Chondrocyte (in vitro differentiated cells): ENCODE measurements around the gene UPK3B. TPM values are rescaled to one million over a fixed set of nuclear protein-coding genes. Genes with fewer than 3 reads are reported as not detected.
"Not testable (repeated sequence)": the region's sequence is repeated elsewhere in the genome, so short reads cannot be mapped to it uniquely, and the experiment has no call there.

Source experiments
- DNase-seq: peaks from one replicate; pipeline ENCODE4 v3.0.0; 2021; ENCODE audit warnings: mixed read lengths, low spot score
- H3K27ac Mint-ChIP-seq: one replicate; pipeline ENCODE4 v1.8.0; 2021; ENCODE audit warnings: mild to moderate bottlenecking, moderate library complexity, mixed read lengths; ENCODE audit not compliant: unreplicated experiment
- H3K27me3 Mint-ChIP-seq: 2 replicates; pipeline ENCODE4 v1.8.0; 2021; ENCODE audit warnings: low read depth, mixed read lengths
- H3K36me3 Mint-ChIP-seq: 2 replicates; pipeline ENCODE4 v1.8.0; 2021; ENCODE audit warnings: low read depth, mixed read lengths
- H3K4me1 Mint-ChIP-seq: 2 replicates; pipeline ENCODE4 v1.8.0; 2021; ENCODE audit warnings: low read depth, mild to moderate bottlenecking, mixed read lengths
- H3K4me3 Mint-ChIP-seq: one replicate; pipeline ENCODE4 v1.8.0; 2021; ENCODE audit warnings: mild to moderate bottlenecking, moderate library complexity, mixed read lengths; ENCODE audit not compliant: unreplicated experiment
- H3K9me3 Mint-ChIP-seq: 2 replicates; pipeline ENCODE4 v1.8.0; 2021; ENCODE audit warnings: low read depth, mixed read lengths
- CTCF ChIP-seq: fragments of 200-600 bp; sonication (generic); IDR thresholded peaks from 2 replicates; pipeline ENCODE4 v1.5.0; 2021; ENCODE audit warnings: antibody characterized with exemption, mild to moderate bottlenecking, moderate library complexity
- total RNA-seq: library from RNA; stranded (reverse); gene quantifications from 3 replicates; pipeline ENCODE4 v1.2.1, GENCODE V29; 2021

Gene UPK3B
- total RNA-seq, 1 donor from 2014 or later: 0.62 TPM

- no peak for TF ChIP-seq CTCF
- DNase-seq: no peak
- H3K4me3 Mint-ChIP-seq: no peak overlapping the region
- H3K36me3 Mint-ChIP-seq: peaks cover 2% of the 10 kb centered on the region
- peaks cover 5% of the 10 kb centered on the region for H3K4me1 Mint-ChIP-seq
- H3K27ac Mint-ChIP-seq: no peak overlapping the region
- H3K27me3 Mint-ChIP-seq: no peaks in the 10 kb centered on the region
- H3K9me3 Mint-ChIP-seq: peaks cover 2% of the 10 kb centered on the region
Measured at GRCh38 chr7:76506081-76506440, 4.3 kb upstream of the UPK3B start.

GRCh38 chr7:76506643-76507042, 3.7 kb upstream of the UPK3B start:
- DNase-seq: peak; percentile 34
- H3K4me3 Mint-ChIP-seq, H3K36me3 Mint-ChIP-seq, H3K9me3 Mint-ChIP-seq, H3K4me1 Mint-ChIP-seq, H3K27me3 Mint-ChIP-seq, H3K27ac Mint-ChIP-seq: not testable (repeated sequence)

- H3K36me3 Mint-ChIP-seq: peaks cover 2% of the 10 kb centered on the region
Measured at GRCh38 chr7:76507723-76508406, 2.5 kb upstream of the UPK3B start.

GRCh38 chr7:76511200-76511910, 1.0 kb downstream of the UPK3B start:
- not testable (repeated sequence) for H3K36me3 Mint-ChIP-seq, H3K27ac Mint-ChIP-seq, H3K4me1 Mint-ChIP-seq, H3K27me3 Mint-ChIP-seq, H3K9me3 Mint-ChIP-seq, H3K4me3 Mint-ChIP-seq
- DNase-seq: peak; percentile 37

More at GRCh38 chr7:76507723-76508406, 2.5 kb upstream of the UPK3B start:
- no peak for TF ChIP-seq CTCF
- H3K4me3 Mint-ChIP-seq: no peak overlapping the region
- peaks cover 5% of the 10 kb centered on the region for H3K4me1 Mint-ChIP-seq
- no peak for DNase-seq
- H3K27me3 Mint-ChIP-seq: no peaks in the 10 kb centered on the region
- no peak overlapping the region for H3K27ac Mint-ChIP-seq
- H3K9me3 Mint-ChIP-seq: peaks cover 2% of the 10 kb centered on the region

- H3K36me3 Mint-ChIP-seq, H3K9me3 Mint-ChIP-seq, H3K4me1 Mint-ChIP-seq, DNase-seq, H3K27me3 Mint-ChIP-seq, H3K4me3 Mint-ChIP-seq, H3K27ac Mint-ChIP-seq: not testable (repeated sequence)
Measured at GRCh38 chr7:76511911-76512885, 1.8 kb downstream of the UPK3B start.

- TF ChIP-seq CTCF: peak; percentile 66
- Mint-ChIP-seq H3K4me1 (peaks cover 5% of the 10 kb centered on the region), H3K36me3 (no peaks in the 10 kb centered on the region), H3K9me3 (no peaks in the 10 kb centered on the region), H3K4me3 (no peak overlapping the region), H3K27ac (no peak overlapping the region), H3K27me3 (no peaks in the 10 kb centered on the region)
- peak; percentile 80 for DNase-seq
Measured at GRCh38 chr7:76512941-76513816, 2.8 kb downstream of the UPK3B start.
